ENCODE measurements around the gene HTD2.

The HTD2 gene

DNA sequence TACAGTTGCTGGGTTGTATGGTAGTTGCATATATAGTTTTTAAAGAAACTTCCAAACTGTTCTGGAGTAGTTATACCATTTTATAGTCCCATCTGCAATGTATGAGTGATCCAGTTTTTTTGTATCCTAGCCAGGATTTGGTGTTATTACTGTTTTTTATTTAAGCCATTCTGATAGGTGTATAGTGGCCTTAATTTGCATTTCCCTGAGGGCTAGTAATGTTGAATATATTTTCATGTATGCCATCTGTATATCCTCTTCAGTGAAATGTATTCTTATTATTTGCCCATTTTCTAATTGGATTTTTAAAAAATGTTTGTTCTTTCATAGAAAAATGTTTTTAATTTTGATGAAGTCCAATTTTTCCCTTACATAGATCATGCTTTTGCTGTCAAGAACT, 55.5 kb downstream of the HTD2 start:
- Histone ChIP-seq H3K27me3 (ENCODE audit: insufficient read depth, low read depth) (no peaks in the 10 kb centered on the region), H3K4me2 (no peak overlapping the region), H3K9ac (no peak overlapping the region), H2AFZ (ENCODE audit: low read depth) (no peak overlapping the region), H3K36me3 (ENCODE audit: insufficient read depth) (no peaks in the 10 kb centered on the region), H3K4me3 (IDR thresholded peaks at IDR 0.05; ENCODE audit: insufficient read depth, low read depth, low read length) (no peak overlapping the region), H3K79me2 (ENCODE audit: insufficient read depth, low read depth) (no peaks in the 10 kb centered on the region), H3K27ac (no peak overlapping the region), H3K4me1 (ENCODE audit: low read depth, poor library complexity, severe bottlenecking) (peaks cover 11% of the 10 kb centered on the region), H4K20me1 (ENCODE audit: insufficient read depth) (no peaks in the 10 kb centered on the region)
- TF ChIP-seq, protein P1, sequence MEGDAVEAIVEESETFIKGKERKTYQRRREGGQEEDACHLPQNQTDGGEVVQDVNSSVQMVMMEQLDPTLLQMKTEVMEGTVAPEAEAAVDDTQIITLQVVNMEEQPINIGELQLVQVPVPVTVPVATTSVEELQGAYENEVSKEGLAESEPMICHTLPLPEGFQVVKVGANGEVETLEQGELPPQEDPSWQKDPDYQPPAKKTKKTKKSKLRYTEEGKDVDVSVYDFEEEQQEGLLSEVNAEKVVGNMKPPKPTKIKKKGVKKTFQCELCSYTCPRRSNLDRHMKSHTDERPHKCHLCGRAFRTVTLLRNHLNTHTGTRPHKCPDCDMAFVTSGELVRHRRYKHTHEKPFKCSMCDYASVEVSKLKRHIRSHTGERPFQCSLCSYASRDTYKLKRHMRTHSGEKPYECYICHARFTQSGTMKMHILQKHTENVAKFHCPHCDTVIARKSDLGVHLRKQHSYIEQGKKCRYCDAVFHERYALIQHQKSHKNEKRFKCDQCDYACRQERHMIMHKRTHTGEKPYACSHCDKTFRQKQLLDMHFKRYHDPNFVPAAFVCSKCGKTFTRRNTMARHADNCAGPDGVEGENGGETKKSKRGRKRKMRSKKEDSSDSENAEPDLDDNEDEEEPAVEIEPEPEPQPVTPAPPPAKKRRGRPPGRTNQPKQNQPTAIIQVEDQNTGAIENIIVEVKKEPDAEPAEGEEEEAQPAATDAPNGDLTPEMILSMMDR (conservative IDR thresholded peaks at IDR 0.05; ENCODE audit: low read depth, low read length) = no peak

DNA sequence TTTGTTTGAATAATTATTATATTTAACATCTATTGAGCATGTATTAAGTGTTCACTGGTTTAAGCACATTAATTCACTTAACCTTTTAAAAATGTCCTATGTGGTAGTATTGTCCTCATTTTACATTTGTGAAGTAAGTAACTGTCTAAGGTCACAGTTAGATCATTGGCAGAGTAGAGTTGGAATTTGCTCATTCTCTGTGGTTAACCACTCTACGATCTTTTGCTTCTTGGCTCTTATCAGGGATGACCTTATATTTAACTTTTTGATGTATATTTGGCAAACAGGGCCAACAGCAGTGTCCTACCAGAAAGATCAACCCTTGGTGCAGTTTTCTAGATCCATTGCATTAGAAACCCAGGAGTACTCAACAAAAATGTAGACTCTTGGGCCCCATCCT, 60.4 kb downstream of the HTD2 start:
- Histone ChIP-seq H3K27ac (no peak overlapping the region), H3K4me3 (IDR thresholded peaks at IDR 0.05; ENCODE audit: insufficient read depth, low read depth, low read length) (no peak overlapping the region), H3K4me1 (ENCODE audit: low read depth, poor library complexity, severe bottlenecking) (peaks cover 14% of the 10 kb centered on the region), H3K9ac (no peak overlapping the region), H3K27me3 (ENCODE audit: insufficient read depth, low read depth) (no peaks in the 10 kb centered on the region), H3K4me2 (peak overlapping the region; percentile 17; the same call in 1 of the 2 replicates), H4K20me1 (ENCODE audit: insufficient read depth) (no peaks in the 10 kb centered on the region), H3K36me3 (ENCODE audit: insufficient read depth) (no peaks in the 10 kb centered on the region), H2AFZ (ENCODE audit: low read depth) (no peak overlapping the region), H3K79me2 (ENCODE audit: insufficient read depth, low read depth) (no peaks in the 10 kb centered on the region)
- TF ChIP-seq, protein P1 (conservative IDR thresholded peaks at IDR 0.05; ENCODE audit: low read depth, low read length) = no peak

DNA sequence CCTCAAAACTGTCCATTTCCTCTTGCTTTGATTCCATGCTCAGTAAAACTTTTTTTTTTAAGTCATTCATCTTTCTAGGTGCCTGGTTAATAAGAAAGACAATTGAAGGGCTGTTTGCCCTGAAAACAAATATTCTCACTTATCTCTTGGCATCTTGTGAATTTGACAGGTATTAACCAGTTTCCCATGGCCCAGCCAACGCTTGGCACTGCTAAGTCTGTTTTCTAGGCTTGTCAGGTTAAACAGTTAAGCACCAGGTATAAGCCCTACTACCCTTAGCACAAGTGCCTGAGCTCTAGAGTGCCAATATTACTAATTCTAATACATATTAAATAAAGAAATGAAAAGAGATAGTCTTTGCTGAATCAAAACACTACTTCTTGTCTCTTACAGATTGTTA, 62.7 kb downstream of the HTD2 start:
- H3K4me1 ChIP-seq (ENCODE audit: low read depth, poor library complexity, severe bottlenecking) = peaks cover 14% of the 10 kb centered on the region
- no peaks in the 10 kb centered on the region for H3K79me2 ChIP-seq (ENCODE audit: insufficient read depth, low read depth)
- no peak overlapping the region for H3K4me3 ChIP-seq (IDR thresholded peaks at IDR 0.05; ENCODE audit: insufficient read depth, low read depth, low read length)
- TF ChIP-seq, protein P1 (conservative IDR thresholded peaks at IDR 0.05; ENCODE audit: low read depth, low read length) = no peak
- H3K4me2 ChIP-seq = no peak overlapping the region
- no peaks in the 10 kb centered on the region for H3K27me3 ChIP-seq (ENCODE audit: insufficient read depth, low read depth)
- H3K27ac ChIP-seq = no peak overlapping the region
- H3K9ac ChIP-seq = no peak overlapping the region
- H2AFZ ChIP-seq (ENCODE audit: low read depth) = no peak overlapping the region
- H3K36me3 ChIP-seq (ENCODE audit: insufficient read depth) = no peaks in the 10 kb centered on the region
- H4K20me1 ChIP-seq (ENCODE audit: insufficient read depth) = no peaks in the 10 kb centered on the region

Measured in KMS-11 (cell line).